ENCODE data around the gene KIF19. TPM values are rescaled to one million over a fixed set of nuclear protein-coding genes. Genes with fewer than 3 reads are reported as not detected.

KIF19 gene
- total and polyA plus RNA-seq, 2 of the 8 experiments (the other 6 are each of a cell fraction or from before 2014, with no cell fraction given), result 0.52 to 0.77 TPM

GRCh38 chr17:74390680-74391653 is 64.9 kb downstream of the KIF19 start (continued):
- TF ChIP-seq RNF2 (IDR thresholded peaks at IDR 0.05; ENCODE audit: borderline replicate concordance, low read depth, low read length, missing control alignments, poor library complexity, severe bottlenecking), result no peak
- TF ChIP-seq, protein P1, sequence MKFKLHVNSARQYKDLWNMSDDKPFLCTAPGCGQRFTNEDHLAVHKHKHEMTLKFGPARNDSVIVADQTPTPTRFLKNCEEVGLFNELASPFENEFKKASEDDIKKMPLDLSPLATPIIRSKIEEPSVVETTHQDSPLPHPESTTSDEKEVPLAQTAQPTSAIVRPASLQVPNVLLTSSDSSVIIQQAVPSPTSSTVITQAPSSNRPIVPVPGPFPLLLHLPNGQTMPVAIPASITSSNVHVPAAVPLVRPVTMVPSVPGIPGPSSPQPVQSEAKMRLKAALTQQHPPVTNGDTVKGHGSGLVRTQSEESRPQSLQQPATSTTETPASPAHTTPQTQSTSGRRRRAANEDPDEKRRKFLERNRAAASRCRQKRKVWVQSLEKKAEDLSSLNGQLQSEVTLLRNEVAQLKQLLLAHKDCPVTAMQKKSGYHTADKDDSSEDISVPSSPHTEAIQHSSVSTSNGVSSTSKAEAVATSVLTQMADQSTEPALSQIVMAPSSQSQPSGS (IDR thresholded peaks at IDR 0.05; ENCODE audit: low read length), result no peak
- no peak for TF ChIP-seq SAP30 (IDR thresholded peaks at IDR 0.05; ENCODE audit: insufficient read depth, insufficient replicate concordance, low read length)
- TF ChIP-seq JUND (IDR thresholded peaks at IDR 0.05; ENCODE audit: low read length), result no peak
- no peak for TF ChIP-seq BCL11A (IDR thresholded peaks at IDR 0.05; ENCODE audit: low read depth in 2 of 2, low read length in 2 of 2)
- TF ChIP-seq FOSL1 (IDR thresholded peaks at IDR 0.05; ENCODE audit: insufficient read depth, low read depth, low read length), result no peak
- no peak for TF ChIP-seq GABPA (IDR thresholded peaks at IDR 0.05; ENCODE audit: borderline replicate concordance, insufficient read depth, low read length)
- TF ChIP-seq SIX5 (IDR thresholded peaks at IDR 0.05; ENCODE audit: low read depth, low read length), result no peak
- no peak for TF ChIP-seq TAF7 (optimal IDR thresholded peaks at IDR 0.05; ENCODE audit: borderline replicate concordance, low read depth, low read length)

Data from H1 (cell line).